GM18909 (cell line): ENCODE data around the gene C10orf53.

Experiments used
- ATAC-seq: cut with Tn5 transposase; IDR thresholded peaks from one replicate; pipeline ENCODE4 v1.9.1; 2021; ENCODE audit warnings: mild to moderate bottlenecking; ENCODE audit not compliant: unreplicated experiment, poor library complexity

The C10orf53 gene

GRCh38 chr10:49735848-49736563 lies 56.6 kb downstream of the C10orf53 start:
- ATAC-seq = no peak

- no peak for ATAC-seq
These were observed 57.2 kb downstream of the C10orf53 start for GRCh38 chr10:49736564-49737113.

- ATAC-seq = no peak
These were observed 58.2 kb downstream of the C10orf53 start for GRCh38 chr10:49737474-49738201.

- no peak for ATAC-seq
These were observed 59.3 kb downstream of the C10orf53 start for GRCh38 chr10:49738616-49739360.

GRCh38 chr10:49739426-49739825 lies 60.0 kb downstream of the C10orf53 start:
- no peak for ATAC-seq

GRCh38 chr10:49740346-49741107 lies 61.1 kb downstream of the C10orf53 start:
- no peak for ATAC-seq

GRCh38 chr10:49741108-49741995 lies 61.9 kb downstream of the C10orf53 start:
- ATAC-seq = no peak

- no peak for ATAC-seq
These were observed 63.4 kb downstream of the C10orf53 start for GRCh38 chr10:49742683-49743463.

- ATAC-seq = no peak
These were observed 64.1 kb downstream of the C10orf53 start for GRCh38 chr10:49743464-49744075.

- no peak for ATAC-seq
These were observed 64.7 kb downstream of the C10orf53 start for GRCh38 chr10:49744091-49744685.

GRCh38 chr10:49744924-49745605 lies 65.6 kb downstream of the C10orf53 start:
- no peak for ATAC-seq

- ATAC-seq = no peak
These were observed 66.3 kb downstream of the C10orf53 start for GRCh38 chr10:49745756-49746155.

GRCh38 chr10:49746626-49747302 lies 67.3 kb downstream of the C10orf53 start:
- ATAC-seq = no peak
